NOMO-1 treated with DMSO at 0.1 percent for 48 hours (cell line): Measurements from ENCODE around the gene WDR49.

Experiments used
- DNase-seq: peaks from one replicate; lab custom pipeline; 2025; ENCODE audit not compliant: unreplicated experiment; lab: John Stamatoyannopoulos, UW

Gene WDR49

DNA sequence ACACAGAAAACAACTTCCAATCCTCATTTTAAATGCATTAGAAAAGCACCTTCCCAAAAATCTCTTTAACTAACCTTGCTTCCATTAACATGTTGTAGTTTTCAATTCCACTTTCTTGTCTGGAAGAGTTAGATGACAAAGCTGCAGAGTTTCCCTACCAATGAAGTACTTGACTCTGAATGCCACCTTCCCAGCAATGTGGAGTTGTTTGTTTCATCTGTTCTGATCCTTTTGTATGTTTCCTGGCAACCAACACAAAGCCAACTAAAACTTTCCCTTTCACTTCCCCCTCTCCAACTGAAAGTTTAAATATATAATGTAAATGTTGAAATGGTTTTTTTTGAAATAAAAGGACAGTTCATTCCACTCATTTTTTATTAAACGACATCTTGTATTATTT, at the start of gene WDR49:
Gene WDR49 (minus strand): TSS at position 183 of the 400 bp plus-strand sequence. CDS start 517 bp downstream, outside the sequence.
- peak; percentile 97 for DNase-seq

DNA sequence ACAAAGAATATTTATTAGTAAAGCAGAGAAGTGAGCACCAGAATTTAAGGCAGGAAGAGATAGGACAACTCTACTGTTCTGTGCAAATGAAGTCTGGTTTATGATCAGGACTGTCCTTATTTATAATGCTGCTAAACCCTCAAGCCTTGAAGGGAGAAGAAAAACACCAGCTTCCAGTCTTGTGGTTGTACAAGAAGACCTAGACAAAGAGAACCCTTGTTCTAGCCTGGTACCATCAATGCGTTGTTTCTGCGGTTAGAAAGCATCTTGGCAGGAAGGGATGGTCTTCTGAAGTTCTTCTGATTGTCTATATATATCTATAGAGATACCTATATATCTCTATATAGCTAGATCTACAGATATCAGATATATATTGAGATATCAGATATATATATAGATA, 47.2 kb upstream of the WDR49 start:
- no peak for DNase-seq

DNA sequence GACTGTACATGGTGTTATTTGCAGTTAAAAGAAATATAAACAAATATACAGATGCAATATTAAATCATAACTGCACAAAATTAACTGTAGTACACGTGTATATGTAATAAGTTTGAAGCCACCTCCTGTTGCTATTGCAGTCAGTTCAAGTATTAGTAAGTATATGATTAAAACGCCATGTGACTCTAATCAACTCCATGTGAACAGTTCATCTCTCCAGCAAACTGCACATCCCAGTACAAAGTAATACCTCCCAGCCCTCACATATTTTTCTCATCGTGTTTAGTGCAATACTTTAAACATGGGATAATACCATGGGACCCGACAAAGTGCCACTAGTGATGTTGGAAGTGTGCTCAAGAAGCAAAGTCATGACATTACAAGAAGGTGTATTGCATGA, 46.3 kb upstream of the WDR49 start:
- no peak for DNase-seq

DNA sequence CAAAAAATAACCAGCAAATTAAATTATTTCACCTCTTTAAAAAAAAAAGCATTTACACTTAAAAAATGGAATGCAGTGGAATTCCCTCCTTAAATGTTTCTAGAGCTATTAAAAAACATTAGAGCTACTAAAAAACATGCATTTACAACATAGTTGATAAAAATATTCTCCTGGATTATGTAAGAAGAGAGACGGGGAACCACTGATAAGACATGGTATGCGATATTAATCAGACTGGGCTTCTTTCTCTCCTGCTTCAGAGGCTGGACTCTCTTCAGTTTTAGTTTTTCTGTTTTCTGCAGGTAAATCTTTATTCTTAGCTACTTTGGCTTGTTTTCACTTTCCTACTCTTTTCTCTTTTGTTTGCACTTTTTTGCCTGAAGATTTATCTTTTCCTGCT, 40.4 kb upstream of the WDR49 start:
- DNase-seq: no peak

DNA sequence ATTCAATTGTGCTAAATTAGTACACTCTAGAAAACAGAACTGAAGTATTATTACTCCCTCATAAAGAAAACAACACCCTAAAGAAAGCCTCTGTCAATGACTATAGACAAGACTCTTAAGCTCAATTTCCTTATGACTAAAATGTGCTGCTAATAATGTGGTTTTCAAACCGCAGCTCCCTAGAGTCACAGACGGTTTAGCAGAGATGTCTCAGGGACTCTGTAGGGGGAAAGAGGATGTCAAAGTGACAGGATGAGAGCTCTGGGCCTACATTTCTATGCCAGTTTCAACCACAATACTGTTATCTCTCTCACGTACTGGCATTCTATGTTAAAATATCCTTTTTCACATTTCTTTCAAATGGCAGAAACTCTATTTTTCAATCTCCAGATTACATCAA, 37.6 kb upstream of the WDR49 start:
- DNase-seq: peak; percentile 66

DNA sequence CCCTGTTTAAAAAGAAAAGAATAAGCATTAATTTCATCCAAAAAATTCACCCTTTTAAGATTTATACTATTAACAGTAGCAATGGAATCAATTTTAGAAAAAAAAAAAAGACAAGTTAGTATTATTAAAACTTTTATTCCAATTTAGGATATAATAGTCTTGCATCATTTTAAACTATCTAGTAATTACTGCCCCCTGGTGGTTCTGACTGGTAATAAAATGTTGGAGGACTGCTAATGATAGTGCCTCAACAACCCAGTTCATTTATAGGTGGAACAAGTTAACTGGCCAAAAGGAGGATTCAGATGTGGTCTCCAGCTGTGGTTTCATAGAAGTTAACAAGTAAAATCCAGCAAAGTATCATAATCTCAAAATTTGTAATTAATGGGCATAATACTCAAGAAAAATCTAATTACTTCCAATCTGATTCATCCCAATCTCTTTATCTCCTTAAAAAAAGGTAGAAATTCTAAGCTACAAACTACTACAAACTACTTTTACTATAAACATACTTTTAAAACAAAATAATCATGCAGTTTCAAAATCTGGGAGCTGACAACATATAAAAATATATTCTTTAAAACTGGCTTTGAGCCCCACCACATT, 30.7 kb upstream of the WDR49 start:
- peak; percentile 68 for DNase-seq

DNA sequence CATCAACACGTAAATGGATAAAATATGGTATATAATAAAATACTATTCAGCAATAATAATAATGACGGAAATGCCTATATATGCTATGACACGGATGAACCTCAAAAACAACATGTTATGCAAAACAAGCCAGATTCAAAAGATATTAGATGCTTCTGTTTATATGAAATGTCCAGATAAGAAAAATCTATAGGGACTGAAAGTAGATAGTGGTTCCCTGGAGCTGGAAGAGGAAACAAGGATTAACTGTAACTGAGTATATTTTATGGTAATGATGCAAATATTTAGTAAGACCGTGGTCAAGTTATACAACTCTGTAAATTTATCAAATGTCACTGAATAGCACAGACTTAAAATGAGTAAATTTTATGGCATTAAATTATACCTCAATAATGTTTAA, 25.8 kb upstream of the WDR49 start:
- no peak for DNase-seq

DNA sequence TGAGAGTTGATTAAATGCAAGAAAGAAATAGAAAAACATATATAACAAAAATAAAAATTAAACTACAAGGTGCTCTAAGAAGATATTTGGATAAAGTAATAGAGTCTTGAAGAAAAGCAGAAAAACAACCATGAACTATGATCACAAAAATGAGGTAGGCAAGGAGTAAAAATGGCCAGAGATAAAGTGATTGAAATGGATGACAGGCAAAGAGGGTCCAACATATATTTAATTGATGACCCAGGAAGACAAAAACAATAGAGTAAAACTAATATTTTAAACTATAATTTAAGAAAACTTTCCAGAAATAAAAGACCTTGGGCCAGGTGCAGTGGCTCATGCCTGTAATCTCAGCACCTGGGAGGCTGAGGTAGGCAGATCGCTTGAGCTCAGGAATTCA, 22.1 kb upstream of the WDR49 start:
- no peak for DNase-seq

DNA sequence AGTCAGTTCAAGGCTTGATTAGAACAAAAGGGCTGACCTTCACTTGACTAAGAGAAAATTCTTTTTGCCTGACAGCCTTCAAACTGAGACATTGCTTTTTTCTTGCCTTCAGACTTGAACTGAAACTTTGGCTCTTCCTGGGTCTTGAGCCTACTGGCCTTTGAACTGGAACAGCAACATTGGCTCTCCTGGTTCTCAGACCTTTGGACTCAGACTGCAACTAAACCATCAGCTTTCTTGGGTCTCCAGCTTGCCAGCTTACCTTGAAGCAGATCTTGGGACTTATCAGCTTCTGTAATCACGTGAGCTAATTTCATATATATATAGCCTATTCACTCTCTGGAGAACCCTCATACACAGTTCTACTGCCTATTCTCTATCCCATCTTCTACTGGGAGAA, 19.5 kb upstream of the WDR49 start:
- no peak for DNase-seq

DNA sequence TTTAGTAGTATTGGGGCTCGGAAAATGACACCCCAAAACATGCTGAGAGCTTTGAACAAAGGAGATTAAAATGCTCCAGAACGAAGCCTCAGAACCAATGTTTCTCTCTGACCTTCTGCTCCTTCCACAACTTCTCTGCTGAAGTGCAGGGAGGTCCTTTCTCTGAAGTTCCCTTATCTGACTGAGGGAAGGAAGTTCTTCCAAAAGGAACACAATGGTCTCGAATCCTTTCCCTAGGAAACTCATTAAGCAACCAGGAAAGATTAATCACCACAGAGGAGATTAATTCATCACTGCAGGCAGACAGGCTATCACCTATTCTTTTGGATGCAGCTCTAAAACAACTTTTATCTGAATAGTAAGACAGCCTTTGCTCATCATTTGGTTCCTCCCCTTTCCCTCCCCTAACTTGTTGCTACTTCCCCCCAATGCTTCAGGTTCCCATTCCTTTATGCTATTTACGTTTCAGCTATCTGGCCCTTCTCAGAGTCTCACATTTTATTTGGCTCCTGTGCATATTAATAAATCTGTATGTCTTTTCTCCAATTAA, 18.2 kb upstream of the WDR49 start:
- no peak for DNase-seq

DNA sequence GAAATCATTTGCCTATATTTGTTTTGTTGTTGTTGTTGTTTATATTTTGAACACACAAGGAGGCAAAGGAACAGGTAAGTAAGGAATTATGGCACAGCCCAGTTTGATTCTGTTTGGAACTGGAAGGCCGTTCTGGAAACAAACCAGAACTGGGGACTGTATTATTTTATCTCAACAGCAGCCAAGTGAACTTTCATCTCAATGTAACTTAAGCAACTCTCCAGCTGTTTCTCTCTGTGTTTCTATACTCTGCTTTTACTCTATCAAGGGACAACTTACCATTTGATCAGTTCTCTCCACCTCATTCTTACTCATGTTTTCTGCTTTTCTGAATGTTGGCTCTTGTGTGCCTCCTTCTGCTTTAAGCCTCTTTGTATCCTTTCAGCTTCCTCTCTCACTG, 16.0 kb upstream of the WDR49 start:
- no peak for DNase-seq

DNA sequence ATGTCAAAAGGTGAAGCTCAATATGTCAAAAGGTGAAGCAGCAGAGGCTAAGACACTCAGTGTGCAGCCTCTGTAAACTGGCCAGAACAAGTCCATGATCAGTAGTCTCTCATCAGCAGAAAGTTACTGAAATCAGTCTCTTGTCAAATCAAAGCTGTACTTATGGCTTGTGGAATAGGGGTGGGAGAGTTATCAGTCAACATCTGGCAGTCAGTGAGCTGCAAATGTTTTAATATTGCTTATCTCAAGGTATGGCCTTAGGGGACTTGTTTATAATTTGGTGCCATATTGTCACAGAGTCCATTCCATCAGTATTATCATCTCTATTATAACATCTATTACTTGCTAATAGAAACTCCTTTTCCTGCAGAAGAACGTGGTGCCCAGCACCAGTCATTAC, 14.9 kb upstream of the WDR49 start:
- no peak for DNase-seq

DNA sequence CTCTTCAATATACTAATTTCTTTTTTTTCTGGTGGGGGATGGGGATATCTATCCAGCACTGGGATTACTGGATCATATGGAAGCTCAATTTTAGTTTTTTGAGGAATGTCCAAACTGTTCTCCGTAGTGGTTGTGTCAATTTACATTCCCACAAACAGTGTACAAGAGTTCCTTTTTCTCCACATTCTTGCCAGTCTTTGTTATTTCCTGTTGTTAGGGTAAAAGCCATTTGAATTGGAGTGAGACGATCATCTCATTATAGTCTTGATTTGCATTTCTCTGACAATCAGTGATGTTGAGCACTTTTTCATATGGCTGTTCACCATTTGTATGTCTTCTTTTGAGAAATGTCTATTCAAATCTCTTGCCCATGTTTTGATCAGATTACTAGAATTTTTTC, 12.8 kb upstream of the WDR49 start:
- DNase-seq: no peak

DNA sequence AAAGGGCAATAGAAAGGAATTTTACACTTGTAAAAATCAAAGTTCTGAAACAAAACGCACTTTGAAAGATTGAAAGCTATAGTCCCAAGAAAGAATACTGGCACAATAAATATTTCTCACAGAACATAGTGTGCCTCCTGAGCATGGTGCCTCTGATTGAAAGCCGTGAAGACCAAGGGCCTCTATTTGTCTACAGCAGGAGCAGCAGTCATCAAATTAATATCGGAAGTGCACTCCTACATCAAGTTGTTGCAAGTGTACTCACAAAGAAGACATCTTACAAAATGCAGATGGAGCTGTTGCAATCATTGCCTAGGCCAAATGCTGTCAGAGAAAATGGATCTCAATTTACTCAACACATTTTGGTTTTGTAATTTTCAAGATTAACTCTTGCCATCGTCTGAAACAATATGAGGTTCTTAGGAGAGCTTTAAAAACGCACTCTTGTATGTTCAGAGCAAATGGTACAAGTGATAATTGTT, 9.2 kb upstream of the WDR49 start:
- DNase-seq: peak; percentile 77

DNA sequence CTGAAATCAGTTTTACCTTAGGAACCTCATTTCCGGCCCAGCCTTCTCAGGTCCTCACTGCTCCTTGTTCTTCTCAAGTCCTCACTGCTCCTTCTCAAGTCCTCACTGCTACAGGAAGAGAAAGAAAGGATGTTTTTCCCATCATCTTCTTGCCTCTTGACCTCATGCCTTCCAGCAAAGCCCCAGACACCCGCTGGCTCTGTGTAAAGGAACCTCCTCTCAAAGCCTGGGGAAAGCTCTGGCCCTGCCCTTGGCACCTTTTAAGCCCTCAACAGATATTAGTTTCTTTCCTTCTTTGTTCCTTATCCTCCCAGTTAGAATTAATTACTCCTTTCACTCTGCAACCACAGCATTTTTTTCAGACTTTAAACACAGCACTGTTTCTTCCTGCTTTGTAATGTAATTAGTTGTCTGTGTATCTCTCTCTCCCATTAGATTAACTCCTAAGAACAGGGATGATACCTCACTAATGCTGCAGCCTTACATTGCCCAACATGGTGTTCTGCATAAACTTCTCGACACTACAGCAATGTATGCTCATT, 4.0 kb upstream of the WDR49 start:
- DNase-seq: no peak

DNA sequence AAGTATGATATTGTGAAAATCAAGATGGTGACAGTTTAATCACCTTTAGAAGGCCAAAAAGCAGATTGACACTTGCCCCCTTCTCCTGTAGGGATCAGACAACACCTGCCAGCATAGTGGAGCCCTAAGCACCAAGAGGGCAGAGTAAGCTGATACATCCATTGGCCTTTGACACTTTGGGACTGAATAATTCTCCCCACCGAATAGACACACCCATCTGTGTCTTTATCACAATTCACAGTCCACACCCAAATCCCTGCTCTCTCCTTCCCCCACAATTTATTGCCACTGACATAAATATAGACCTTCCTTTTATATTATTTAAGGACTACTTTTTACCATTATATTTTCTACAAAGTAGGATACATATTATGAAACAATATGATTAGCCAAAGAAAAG, 3.1 kb upstream of the WDR49 start:
- DNase-seq: no peak

DNA sequence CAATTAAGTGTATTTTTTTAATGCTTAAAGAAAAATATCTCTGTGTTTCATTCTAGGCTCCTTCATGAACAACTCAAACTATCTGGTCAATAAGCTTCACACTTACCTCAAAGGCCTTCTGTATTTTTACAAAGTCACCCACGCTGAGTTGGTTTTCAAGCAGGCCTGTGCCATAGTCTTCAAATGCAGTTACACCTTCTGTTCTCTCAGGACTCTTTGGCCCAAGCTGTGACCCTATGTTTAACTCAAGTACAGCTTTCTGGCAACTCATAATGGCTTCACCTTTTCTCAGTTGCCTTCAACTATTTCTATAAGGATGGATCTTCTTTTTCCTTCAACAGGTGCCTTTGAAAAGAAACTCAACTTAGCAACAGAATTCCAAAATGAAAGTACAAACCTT, 587 bp downstream of the WDR49 start:
- peak; percentile 57 for DNase-seq

DNA sequence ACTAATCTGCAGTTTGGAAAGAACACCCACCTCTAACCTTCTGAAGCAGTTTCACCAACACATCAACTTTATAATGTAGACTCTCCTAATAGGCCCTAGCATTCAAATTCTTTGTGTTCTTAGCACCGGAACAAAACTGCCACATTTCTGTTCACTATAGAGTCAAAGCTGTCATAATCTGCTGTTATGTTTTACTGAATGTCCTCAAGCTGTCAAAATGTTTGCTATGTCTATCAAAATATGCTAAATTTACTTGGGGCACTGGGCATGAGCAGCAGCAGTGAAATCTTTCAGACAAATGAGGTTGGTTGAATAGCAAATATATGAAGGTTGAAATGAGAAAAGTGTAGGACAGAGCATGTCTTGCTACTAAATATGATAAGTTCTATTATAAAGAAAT, 1.9 kb downstream of the WDR49 start:
- DNase-seq: no peak

DNA sequence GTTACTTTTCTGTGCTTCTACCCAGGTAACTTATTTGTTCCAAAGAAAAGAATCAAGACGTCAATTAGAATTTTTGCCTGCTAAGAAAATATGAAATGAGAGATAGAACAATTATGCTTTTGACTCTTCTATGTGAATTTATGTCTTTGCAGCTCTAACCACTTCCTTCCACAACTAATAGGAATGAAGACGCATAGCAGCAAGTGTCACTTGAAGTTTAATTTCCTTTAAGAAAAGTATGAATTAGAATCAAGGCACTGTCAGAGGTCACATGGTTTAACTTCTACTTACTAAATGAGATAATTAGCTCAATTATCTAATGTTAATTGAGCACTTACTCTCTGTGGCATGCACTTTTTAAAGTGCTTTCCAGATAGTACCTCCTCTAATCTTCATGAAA, 3.3 kb downstream of the WDR49 start:
- peak; percentile 73 for DNase-seq

DNA sequence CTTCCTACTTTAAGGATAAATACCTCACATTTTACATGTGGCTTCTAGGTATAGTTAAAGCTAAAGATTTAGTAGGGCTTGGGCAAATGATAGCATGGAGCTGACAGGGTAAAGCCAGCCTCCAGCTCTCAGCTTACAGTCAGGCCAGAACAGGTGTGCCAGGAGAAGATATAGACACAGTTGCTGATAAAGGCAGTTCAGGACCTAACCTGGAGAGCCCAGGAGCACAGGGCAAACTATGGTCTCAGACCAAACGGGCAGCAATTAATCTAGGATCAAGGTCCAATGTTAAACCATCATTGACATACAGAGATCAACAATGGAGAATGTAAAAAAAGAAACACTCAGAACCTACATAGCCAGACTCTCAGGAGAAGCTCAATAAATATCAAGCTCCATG, 4.0 kb downstream of the WDR49 start:
- DNase-seq: no peak

DNA sequence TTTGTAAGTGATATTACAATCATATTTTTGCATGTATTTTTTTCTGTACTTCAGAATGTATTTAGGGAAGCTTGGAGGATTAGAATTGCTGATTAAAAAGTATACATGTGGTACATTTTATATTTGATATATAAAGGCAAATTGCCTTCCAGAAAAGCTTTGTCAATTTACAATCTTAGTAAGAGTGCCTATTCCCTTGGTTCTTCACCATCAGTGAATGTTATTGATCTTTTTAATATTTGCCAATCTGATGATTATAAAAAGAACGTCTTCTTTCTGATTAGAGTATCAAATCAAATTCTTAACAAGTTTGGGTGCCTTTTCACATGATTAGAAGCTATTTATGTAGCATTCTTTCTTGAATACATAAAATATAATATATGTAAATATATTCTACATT, 9.1 kb downstream of the WDR49 start:
- no peak for DNase-seq

DNA sequence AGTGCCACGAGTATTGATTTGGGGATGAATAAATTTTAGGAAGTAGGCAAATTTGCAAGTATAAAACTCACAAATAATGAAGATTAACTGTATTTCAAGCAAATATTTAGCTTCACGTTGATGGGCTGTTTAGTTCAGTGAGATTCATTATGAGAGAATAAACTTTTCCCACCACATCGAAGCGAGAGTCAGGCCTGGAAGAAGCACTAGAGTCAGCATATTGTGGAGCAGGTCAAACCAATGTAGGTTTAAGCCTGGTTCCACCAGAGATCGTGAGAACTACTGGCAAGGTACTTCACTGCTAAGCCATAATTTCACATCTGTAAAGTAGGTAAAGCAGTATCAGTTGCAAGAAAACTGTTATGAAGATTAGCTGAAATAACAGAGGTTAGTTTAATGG, 22.3 kb downstream of the WDR49 start:
- no peak for DNase-seq

DNA sequence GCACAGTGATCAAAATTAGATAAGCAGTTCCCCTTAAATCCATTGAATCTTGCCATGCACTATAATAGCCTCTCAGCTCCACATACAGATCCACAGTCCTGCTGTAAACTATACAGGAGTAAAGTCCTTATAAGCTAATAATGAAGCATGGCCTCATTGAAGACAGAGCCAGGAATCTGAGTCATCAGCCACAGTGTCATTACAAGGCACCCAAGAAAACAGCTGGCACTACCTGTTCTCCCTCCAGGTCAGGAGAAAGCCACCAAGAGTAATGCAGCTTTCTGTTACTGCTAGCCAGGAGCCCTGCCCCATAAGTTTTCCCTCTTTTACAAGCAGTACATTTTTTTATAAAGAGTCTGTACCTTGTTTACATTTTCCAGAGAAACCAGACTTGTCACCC, 27.3 kb downstream of the WDR49 start:
- DNase-seq: no peak
